ENCODE measurements around the gene ACVR1. TPM values are rescaled to one million over a fixed set of nuclear protein-coding genes. Genes with fewer than 3 reads are reported as not detected.
"Not testable (repeated sequence)": the region's sequence is repeated elsewhere in the genome, so short reads cannot be mapped to it uniquely, and the experiment has no call there.

The ACVR1 gene
- polyA plus RNA-seq, 1 donor = 19.3 TPM

DNA sequence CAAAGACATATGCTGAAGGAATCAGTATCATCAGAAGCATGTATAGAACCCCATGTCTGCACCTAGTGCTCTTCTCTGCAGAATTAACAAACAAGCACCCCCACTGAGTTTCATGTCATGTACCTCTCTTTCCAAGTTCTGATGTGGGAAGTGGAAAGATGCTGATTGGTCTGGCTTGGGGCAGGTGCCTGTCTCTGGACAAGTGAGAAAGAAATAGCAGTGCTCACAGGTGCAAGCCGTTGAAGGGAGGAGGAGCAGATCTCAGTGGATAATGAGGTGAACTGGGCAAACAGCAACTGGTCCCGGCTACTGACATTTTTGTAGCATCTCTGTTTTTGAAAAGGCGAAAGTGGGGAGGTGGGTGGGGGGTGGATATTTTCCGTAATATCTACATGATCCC, 17.5 kb upstream of the ACVR1 start:
- no peak for DNase-seq

DNA sequence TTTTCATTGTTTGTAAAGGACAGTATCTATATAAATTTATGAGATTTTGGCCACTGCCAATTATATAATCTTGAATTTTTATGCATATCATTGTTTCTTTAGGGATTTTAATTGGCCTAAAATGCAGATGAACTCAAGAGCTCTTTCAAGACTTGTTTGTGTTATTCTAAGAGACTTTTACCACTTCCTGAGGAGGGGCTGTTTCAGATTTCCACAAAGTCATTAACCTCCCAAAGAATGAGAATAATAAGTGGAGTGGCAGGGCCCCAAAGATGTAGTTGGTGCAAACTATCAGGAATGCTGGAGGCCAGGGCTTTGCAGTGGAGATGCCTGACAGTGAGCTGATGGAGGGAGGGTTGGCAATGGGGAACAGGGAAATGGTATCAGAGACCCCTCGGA, 15.5 kb upstream of the ACVR1 start:
- no peak for DNase-seq

DNA sequence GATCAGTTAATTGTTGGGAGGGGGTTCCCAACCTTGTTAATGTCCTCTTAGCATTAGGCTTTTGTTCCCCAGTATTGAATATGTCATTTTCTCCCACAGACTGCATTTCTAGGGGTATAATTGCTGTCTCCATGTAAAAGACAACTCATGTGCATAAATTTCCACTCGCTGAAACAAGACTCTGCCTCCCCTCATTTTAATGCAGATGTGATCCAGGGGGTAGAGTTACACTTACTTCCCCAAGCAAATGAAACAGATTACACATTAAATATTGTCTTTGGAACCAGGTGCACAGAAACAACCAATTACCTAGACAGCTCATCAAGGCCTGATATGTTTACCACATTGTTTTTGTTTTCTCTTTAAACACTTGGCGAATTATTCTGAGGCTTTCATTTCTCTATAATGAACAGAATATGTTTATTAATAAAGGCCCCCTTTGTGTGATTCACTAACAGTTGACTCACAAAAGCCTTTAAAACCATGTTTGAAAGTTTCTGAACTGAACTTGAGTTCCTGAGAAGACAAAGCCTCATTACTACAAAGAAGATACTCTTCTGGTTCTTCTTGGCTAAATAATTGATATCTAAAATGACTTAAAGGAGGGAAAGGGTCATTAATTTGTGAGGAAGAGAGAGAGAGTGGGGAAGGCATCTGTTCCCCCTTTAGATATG, 15.0 kb upstream of the ACVR1 start:
- no peak for DNase-seq

DNA sequence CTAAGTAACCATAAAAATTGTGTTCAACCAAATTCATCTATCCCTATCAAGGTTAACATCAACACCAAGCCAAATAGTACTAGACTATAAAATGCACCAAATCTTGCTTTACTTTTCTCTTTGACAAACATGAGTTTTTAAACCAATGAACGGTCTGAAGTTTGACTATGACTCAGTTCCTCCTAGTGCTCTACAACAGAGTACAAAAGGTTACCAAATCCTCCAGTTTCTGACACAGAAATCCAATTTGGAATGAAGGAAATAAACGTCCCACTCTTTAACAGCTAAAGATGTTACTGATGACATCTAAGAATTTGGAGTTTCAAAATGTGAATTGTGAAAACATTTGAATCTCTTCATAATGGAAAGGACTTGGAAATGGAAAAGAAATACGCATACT, 11.8 kb upstream of the ACVR1 start:
- DNase-seq = no peak

DNA sequence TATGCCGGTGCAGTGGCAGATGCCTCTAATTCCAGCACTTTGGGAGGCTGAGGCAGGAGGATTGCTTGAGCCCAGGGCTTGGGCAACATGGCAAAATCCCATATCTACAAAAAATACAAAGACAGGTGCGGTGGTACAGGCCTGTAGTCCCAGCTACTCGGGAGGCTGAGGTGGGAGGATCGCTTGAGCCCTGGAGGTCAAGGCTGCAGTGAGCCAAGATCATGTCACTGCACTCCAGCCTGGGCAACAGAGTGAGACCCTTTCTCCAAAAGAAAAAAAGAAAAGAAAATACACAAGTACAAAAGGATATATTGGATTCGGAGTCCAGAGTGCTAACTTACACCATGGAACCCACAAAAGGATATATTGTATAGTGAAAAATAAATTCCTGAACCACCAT, 8.4 kb upstream of the ACVR1 start:
- DNase-seq = not testable (repeated sequence)

DNA sequence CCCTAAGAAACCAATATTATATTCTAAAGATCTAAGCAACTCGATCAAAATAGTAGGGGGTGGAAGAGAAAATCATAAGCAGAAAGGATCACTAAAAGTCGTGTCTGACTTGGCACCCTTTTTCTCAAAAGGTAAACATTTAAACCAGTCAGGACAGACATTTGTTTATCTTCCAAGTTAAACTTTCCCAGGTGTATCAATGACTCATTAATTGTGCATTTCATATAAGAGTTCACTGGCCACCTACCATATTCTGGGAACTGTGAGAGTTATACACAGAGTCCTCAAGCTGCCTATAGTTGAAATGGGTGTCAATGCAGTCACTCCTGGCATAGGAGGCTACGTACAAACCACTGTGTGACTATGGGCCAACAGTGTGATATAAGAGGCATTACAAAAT, 4.8 kb upstream of the ACVR1 start:
- DNase-seq = no peak

DNA sequence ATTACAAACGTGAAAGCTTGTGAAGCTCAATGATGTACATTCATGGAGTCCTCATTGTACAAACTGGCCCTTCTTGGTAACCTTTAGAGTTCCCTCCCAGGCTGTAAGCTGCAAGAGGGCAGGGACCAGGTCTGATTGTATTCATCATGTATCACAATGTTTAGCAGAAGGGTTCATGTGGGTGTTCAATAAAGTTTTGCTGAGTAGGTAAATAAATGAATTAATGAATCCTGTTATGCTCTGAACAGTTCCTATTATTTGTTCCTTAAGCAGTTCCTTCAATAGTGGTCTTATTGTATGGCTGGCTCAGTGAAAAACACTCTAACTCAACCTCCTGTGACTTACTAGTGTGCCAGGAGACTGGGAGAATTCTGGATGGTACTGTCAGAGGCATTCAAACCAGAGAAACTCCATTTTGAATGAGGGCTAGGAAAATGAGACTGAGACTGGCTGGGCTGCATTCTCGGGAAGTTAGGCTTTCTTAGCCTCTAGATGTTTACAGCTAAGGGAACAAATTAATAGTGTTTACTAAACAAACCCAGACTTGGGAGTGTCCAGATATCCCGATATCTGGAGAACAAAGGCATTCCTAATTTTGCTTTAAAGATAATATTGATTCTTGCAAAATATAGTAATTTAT, 1.8 kb upstream of the ACVR1 start:
- no peak for DNase-seq

DNA sequence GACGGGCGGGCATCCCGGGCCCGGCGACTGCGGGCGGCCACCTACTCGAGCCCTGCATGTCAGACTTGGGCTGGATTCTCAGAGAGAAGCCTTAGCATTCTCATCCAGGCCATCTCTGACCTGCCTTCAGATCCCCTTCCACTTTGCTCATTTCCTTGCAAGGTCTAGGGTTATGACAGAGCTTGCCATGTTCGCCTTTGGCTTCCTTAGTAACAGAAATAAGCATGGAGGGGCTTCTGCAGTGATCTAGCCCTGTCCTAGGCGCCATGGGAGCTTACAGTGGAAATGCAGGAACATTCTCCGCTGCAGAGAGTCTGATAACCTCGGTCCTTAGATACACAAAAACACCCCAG, 632 bp upstream of the ACVR1 start:
- DNase-seq = no peak

DNA sequence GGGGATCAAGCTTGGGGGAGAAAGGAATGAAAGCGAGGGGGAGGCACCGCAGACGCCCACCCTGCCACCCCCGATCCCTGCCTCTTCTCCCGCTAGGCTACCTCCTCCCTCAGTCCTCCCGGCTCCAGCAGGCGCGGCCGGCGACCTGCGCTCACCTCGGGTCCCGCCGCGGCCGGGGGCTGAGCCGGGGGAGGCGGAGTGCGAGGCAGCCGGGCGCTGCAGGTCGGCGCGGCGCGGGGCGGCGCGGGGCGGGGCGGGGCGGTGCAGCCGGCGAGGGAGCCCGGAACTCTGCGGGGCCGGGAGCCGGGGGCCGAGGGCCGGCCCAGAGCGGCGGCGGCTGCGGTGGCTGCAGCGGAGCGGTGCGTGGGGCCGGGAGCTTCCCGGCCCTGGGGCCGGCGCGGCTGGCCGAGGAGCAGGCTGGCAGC, 477 bp downstream of the ACVR1 start:
- DNase-seq = peak; percentile 62

DNA sequence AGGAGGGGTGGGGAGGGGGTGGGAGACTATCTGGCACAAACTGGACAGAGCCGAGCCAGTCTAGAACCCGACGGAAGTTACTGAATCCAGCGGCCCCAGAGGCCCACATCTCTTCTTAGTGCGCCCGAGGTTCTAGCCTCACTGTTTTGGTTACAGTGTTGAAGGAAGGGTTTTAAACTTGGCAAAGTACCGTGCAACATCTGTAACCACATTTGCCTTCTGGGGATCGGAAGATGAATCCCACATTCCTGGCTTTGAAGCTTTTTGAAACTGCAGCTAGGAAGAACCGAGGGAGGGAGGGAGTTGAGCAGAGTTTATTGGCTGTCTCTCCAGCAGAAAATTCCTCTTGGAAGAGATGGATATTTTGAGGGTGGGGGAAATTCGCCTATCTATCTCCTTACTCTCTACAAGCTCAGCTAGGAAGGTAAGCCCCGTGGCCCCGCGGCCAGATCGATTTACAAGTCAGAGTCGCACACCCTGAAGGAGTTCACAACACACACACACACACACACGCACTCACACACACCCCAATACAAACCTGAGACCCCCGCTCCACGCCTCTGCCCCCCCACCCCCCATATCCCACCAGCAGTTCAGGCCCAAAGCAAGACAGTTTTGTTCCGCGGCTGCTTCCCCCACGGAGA, 1.0 kb downstream of the ACVR1 start:
- peak; percentile 78 for DNase-seq

DNA sequence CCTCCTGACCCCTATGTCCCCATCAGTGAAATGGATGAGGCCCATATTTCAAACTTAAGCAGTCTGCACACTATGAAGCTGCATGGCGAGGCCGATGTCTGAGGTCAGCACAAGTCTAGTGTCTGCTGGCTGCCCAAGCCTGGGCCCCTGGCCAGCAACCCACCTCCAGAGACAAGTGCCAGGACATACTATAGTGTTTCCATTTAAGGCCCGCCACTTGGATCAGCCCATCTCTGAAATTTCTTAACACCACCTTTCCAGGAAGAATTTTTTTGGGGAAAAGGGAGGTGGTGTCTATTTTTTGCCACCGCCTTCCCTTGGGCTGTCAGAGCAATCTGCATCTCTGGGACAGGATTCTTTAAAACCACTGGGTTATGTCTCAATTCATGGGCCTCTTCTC, 1.8 kb downstream of the ACVR1 start:
- DNase-seq = no peak

DNA sequence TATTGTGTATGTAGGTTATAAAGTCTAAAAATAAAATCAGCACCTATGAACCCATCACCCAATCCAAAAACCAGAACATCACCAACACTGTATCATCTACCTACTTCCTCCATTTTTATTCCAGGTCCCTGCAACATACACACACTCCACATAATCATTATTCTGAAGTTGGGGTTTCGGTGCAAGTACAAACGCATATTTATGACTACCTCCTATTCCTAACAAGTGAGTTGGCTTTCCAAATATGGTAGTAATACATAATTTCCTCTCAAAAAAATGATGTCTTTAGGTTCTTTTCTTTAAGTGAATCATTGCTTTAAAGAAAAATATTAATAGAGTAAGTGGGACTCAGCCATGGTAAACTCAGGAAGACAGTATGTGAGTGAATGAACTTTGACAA, 3.3 kb downstream of the ACVR1 start:
- DNase-seq = no peak

DNA sequence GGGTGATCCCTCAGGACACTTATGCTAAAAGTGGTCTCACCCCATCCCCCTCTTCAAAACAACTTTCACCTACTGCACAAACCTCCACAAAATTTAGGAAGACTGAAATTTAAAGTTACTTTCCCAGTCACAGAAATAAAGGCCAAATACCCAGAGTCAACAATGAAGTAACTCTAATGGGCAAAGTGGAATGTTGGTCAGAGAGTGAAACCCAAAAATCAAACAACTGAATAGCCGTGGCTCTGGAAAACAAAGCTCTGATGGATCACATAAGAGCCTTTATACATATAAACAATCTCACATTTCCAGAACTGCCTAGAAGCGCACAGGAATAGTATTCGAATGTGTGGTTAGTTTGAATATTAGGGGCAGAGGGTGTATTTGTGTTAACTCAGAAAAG, 4.7 kb downstream of the ACVR1 start:
- no peak for DNase-seq

DNA sequence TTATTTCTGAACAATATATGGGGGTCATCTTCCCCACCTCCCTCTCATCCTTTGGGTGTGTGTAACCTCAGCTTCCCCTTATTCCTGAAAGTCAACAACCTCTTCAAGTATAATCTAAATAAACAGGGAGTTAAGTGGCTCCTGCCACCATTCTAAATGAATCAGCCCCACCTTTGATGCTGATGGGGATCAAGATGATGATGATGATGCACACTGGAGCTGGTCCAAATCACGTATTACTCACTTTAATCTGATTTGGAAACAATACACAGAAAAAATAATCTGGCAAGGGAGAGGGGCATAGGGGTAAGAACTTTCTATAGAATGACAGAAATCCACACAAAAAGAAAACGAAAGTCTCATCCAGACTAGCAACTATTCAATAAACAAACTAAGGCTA, 7.1 kb downstream of the ACVR1 start:
- no peak for DNase-seq

DNA sequence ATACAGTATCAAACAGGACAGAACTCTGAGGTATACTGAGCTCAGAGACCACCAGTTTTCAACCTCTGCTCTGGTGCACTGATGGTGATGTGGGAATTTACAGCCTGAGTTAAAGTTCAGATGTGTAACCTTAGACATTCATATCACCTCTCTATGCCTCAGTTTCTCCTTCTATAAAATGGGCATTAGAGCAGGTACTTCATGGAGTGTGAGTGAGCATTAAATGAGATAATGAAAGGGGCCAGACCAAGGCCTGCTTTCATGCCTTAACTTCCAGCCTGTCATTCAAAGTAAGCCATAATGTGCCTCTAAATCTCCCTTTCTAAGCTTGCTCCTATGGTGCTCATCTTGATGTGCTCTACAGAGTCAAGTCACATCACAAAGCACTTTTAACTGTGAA, 8.4 kb downstream of the ACVR1 start:
- DNase-seq = no peak

DNA sequence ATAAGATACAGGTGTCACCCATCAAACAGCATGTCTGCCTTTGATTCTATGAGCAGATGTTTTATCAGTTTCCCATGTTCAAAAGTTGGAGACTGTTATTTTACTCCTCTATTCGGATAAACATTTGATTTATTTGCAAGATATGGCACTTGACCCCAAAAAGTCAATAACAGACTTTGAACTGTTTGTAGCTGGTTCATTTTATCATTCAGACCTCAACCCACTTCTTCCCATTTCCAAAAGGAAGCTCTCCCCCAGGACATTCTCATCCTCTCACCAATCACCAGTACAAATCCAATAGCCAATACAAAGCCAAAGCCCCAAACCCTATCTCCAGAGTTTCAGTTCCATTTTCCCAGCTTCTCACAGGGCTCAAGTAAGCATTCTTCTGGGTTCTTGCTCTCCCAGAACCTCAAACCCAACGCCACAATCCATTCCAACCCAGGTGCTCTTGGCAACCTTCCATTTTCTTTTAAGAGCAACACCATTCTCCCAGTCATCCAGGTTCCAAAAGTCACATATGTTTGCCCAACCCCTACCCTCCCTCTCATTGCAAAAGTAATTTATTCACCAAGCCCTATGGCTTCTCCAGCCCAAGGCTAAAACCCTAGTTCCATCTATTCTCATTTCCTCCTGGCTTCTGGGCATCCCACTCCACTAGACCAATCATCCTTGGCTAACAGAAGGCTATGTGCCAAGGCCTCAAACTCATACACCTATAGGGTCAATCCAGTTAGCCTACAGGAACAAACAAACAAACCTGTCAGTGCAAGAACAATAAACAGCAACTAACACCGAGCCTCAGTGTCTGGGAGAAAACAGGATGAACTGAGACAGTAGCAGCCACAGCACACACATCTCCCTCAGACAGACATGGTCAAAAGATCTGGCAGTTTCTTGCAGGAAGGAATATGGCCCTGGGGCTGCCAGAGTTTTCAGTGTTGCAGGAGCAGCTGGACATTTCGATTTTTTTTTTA, 9.2 kb downstream of the ACVR1 start:
- DNase-seq = no peak

DNA sequence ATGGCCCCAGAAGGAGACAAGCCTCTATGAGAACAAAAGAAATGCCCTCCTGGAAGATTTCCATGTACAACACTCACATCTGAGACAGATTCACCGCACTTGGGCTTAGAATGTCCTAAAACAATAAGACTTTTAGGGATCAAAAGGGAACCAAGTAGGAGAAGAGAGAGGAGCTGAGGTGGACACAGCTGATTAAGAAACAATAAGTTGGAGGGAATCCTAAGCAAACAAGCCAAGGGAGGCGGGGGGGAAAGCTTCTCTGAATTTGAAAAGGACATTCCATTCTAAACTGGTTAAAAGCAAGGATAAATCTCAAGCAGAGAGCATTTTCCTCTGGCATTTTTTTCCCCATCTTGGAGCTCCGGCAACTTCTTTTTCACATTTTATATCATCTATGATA, 9.9 kb downstream of the ACVR1 start:
- DNase-seq = no peak

DNA sequence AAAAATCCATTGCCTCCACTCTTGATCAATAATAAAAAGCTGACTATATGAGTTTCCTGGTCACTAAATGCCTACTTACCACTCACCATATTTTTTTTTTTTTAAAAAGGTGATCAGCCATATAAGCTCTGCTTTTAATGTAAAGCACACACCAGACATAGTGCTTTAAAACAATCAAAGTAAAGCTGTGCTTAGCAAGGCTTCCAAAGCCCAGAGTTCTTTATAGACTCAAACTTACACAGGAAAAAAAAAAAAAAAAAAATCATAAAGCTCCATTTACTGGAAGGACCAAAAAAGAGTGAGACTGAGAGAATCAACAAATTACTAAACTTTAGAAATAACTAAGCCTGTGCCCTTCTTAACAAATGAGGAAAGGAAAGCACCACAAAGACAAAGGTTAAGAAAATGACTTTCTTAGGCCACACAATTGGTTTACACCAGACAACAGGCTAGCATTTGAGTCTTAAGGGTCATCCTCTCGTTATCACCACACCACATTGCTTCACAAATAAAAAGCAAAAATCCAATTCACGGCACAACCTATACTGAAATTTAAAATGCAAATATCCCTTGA, 11.2 kb downstream of the ACVR1 start:
- DNase-seq = no peak

DNA sequence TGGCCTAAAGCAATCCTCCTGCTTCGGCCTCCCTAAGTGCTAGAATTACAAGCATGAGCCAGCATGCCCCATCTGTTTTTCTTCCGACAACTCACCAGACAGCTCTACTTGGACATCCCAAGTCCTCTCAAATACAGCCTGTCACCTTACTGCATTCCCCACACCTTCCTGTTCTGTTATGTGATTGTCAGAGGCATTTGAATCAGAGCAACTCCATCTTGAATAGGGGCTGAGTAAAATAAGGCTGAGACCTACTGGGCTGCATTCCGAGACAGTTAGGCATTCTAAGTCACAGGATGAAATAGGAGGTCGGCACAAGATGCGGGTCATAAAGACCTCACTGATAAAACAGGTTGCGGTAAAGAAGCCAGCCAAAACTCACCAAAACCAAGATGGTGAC, 17.3 kb downstream of the ACVR1 start:
- DNase-seq = no peak

DNA sequence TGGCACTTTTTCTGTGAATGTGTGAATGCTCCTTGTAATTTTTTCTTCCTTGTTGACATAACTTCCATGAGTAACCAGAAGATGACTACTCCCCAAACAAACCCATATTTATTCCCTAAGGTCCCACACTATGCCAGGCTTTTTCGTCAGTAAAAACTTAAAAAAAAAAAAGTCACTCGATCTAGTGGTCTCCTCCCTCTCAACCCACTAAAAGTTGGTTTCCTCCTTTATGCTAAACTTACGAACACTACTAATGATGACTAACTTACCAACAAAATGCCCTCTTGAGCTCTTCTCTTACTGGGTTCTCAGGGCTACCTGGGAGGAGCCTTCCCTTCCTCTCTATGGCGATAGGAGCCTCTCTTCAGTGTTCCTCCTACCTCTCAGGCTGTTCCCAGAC, 18.2 kb downstream of the ACVR1 start:
- no peak for DNase-seq

DNA sequence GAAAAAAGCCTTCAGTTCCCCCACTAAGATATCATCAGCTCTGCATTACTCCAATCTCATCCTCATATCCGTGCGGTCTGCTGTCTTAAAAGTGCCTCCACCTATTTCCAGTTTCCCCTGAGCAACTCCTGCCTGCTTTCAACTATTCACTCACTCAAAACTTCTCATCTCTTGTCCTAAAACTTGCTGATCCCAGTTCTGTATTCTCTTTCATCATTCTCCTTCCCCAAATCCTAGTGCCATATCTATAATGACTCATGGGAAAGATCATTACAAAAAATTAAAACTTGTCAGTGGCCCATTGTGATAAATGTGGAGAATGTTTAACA, 20.0 kb downstream of the ACVR1 start:
- DNase-seq = no peak

DNA sequence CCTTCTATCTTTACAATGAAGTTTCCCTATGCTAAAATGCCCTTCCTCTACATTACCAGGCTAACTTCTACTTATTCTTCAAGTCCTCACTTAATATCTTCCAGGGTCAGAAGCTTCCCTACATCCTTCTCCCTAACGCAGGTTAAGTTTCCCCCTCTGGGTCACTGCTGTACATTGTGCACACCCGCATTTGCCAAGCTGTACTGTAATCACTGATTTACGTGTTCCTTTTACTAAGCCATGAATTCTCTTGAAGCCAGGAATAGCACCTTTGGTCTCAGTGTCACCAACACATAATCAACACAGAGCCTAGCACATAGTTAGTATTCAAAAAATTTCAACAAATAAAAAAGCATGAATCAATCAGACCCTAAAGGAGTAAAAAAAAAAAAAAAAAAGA, 22.3 kb downstream of the ACVR1 start:
- no peak for DNase-seq

DNA sequence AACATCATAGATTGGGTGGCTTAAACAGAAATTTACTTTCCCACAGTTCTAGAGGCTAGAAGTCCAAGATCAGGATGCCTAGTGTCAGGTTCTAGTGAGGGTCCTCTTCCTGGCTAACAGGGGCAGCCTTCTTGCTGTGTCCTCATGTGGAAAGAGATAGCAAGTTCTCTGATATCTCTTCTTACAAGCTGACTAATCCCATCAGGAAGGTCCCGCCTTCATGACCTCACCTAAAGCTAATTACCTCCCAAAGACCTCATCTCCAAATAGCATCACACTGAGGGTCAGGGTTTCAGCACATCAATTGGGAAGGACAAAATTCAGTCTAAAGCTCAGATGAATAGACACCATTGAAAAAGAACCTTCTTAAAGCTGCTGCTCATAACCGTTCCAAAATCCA, 22.9 kb downstream of the ACVR1 start:
- no peak for DNase-seq

Measured in hindlimb muscle (tissue), 1 donor.